Inflammatory macrophage treated with lipopolysaccharide for 4 hours (primary cell): ENCODE data around the gene FBXO21.
"Not testable (repeated sequence)": the region's sequence is repeated elsewhere in the genome, so short reads cannot be mapped to it uniquely, and the experiment has no call there.

Experiments used
- DNase-seq: peaks from one replicate; pipeline ENCODE4 v3.0.0-alpha.2; 2020

FBXO21 gene

DNA sequence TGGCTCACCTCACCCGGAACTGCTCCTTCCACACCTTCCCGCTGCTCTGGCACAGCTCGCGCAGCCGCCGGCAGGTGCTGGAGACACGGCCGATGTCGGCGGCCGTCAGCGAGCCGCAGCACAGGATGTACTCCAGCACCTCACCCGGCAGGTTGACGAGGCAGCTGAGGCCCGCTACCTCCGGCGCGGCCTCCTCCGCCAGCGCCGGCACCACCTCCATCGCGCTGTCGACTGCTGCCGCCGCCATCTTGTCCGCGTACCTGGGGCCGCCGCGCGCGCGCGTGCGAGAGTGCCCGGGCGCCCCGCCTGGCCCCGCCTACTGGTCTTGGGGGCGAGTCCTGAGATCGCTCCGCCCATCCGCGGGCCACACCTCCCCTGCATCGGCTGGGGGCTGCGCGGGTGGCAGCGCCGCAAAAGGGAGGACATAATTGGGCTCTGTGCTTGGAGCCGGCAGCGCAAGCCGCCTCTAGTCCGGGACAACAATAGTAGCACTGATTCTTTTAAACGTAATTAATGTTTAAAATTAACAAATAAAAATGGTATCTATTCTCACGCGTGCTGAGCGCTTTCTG is at the start of gene FBXO21:
FBXO21 (minus strand) TSS at position 261 of the 572 bp plus-strand sequence; CDS start at position 247, 14 bp downstream.
- peak; percentile 85 for DNase-seq

- DNase-seq = peak; percentile 60
Measured at GRCh38 chr12:117236456-117237001, 46.3 kb upstream of the FBXO21 start.

DNA sequence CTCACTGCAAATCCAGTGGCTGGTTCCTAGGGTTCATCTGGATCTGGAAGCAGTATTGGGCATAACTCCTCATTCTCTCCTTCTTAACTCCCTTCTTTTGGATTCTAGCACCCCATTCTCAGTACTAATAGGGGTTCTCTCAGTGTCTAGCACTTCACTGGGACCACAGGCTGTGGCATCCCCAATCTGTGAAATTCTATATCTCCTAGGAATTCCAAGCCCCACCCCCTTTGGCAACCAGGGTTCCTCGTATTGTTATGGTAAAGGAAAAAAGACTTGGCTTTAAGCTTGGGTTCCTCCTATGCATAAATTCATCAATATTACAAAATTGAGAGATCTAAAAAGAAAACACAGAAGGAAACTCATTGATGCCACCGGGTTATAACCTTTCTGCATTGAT is 45.0 kb upstream of the FBXO21 start:
- no peak for DNase-seq

- no peak for DNase-seq
Measured at GRCh38 chr12:117234441-117234840, 44.2 kb upstream of the FBXO21 start.

- no peak for DNase-seq
Measured at GRCh38 chr12:117231750-117232149, 41.5 kb upstream of the FBXO21 start.

DNA sequence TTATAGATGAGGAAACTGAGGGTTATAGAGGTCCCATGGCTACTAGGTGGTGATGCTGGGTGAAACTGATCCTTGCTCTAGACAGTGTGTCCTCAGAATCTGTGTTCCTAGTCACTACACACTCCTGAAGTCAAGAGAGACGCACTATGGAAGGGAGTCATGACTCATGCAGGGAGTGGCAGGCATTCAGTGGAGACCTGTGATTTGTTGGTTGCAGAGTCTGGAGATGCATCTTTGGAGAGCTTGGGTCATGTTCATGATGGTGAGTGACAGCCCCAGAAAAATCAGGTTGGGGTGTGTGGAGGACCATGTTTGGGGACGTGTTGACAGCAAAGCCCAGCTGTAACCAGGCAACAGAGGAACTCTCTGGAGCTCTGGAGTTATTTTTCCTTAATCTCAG is 38.0 kb upstream of the FBXO21 start:
- DNase-seq = no peak

GRCh38 chr12:117227000-117227653 is 36.9 kb upstream of the FBXO21 start:
- DNase-seq = no peak

DNA sequence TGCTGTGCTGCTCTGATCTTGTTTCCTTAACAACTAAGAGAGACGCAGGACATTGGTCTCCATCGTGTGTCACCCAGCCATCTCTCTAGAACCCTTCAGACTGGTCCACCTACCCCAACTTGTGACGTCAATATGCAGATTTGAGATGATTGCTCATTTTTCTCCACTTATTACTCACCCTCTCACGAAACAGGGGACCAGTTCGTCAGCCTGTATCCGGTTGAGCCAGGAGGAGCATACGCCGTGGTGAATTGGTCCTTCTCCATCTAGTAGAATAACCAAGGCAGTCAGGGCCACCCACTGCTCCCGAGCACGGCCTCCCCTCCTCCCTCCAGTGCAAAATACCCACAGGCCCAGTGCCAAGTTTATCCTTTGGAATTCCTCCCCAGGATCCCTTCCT is 36.2 kb upstream of the FBXO21 start:
- DNase-seq = no peak

GRCh38 chr12:117225179-117225578 is 34.9 kb upstream of the FBXO21 start:
- no peak for DNase-seq

DNA sequence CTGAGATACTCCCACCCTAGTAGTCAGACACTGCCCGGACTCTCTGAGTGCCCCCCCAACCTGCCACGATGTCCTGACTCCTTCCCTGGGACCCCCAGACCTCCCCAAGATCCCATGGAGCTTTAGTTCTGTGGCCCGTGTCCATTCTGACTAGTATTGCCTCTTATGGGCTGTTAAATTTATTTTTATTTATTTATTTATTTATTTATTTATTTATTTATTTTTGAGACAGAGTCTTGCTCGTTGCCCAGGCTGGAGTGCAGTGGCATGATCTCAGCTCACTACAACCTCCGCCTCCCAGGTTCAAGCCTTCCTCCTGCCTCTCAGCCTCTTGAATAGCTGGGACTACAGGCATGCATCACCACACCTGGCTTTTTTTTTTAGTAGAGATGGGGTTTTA is 30.7 kb upstream of the FBXO21 start:
- not testable (repeated sequence) for DNase-seq

DNA sequence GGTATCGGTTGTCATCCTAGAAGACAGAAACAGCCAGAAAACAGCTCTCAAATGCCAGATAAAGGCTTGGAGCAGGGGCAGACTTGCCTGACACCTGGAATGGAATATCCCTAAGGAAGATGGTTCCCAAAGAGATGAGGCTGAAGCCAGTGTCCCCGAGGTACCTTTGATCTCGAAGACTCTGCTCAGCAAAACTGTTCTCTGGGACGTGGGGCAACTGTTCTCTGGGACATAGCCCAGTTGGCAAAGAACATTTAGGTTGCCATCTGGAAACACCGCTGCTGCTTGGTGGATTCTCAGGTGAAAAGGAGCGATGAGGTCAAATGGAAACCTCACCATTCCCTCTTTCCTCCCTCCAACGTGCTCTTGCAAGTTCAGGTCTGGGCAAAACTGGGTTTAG is 27.9 kb upstream of the FBXO21 start:
- DNase-seq = no peak

- no peak for DNase-seq
Measured at GRCh38 chr12:117216686-117217085, 26.4 kb upstream of the FBXO21 start.

DNA sequence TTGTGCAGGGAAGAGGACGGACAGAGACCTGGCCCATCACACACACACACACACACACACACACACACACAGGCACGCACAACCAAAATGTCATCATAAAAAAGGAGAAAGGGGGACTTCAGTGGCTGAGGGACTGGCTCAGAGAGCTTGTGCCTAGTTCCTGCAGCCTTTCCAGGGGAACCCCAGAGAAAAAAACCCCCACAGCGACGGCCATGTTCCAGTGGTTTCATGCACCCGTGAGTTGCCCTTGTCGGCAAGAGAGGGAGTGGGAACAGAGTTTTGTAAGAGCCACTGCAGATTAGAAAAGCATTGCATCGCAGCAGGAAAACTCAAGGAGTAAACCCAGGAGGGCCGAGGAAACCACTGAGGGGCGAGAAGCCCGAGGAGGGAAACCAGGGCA is 24.5 kb upstream of the FBXO21 start:
- no peak for DNase-seq

DNA sequence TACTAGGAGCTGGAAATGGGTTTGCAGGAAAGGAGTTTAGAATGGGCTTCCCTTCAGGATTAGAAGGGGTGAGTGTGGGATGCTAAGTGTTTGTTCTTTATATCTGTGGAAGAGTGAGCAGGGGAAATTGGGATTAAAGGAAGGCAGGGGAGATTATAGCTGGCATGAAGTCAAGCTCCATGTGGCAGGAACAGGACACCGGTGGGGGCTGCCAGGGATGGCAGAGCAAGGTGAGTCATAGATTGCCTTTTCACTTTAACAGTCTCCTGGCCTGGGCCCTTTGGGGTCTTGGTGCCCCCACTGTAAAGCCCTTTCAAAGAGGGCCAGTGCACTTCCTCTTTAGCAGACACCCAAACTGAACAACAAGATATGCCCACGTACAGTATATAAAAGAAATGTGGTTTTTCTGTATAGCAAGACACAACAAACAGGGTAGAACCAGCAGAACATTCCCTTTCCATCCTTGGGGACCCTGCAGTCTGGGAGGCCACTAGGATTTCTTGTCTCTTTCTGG is 23.1 kb upstream of the FBXO21 start:
- no peak for DNase-seq

DNA sequence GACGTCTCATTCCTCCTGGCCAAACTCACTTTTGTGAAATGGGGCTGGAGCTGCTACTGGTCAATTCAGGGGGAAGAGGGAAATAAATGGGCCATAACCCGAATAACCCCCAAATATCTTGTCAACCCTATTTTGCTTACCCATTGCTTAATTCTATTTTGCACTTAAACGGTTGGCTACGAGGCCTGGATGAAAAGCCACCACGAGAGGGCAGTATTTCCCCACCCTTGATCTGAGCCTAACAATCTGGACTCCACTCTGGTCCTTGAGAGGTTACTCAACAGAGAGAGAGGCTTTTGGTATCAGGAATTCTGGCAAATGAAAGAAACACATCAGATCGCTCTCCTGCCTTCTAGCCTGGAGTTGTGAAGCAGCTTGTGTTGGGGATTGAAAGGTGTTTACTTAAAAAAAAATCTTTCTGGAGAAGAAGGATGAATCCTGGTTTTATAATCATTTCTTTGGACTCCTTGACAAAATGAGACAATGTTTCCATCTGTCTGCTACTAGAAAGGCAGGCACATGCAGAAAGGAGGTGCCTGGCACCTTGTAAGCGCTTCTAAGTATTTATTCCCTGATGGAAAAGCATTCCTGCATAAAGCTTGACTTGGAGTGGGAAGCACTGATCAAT is 22.4 kb upstream of the FBXO21 start:
- DNase-seq = peak; percentile 51

- no peak for DNase-seq
Measured at GRCh38 chr12:117210266-117210918, 20.1 kb upstream of the FBXO21 start.

- no peak for DNase-seq
Measured at GRCh38 chr12:117209626-117210025, 19.4 kb upstream of the FBXO21 start.

- DNase-seq = no peak
Measured at GRCh38 chr12:117208811-117209455, 18.7 kb upstream of the FBXO21 start.

DNA sequence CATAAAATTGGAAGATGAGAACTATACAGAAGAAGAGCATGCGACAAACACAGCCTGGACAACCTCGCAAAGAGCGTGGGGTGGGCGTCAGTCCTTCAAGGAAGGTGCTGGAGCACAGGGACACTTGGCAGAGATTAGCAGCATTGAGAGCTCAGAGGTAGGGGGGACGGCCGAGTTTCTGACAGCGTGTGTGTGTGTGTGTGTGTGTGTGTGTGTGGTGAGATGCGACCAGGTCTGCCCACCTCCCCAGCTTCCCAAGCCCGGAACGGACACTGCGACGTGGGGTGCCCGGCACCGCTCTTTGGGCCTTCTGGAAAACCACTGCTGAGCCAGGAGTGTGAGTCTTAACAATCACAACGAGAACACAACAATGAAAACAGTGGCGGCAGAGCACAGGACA is 17.9 kb upstream of the FBXO21 start:
- no peak for DNase-seq

- DNase-seq = no peak
Measured at GRCh38 chr12:117207675-117208074, 17.4 kb upstream of the FBXO21 start.

DNA sequence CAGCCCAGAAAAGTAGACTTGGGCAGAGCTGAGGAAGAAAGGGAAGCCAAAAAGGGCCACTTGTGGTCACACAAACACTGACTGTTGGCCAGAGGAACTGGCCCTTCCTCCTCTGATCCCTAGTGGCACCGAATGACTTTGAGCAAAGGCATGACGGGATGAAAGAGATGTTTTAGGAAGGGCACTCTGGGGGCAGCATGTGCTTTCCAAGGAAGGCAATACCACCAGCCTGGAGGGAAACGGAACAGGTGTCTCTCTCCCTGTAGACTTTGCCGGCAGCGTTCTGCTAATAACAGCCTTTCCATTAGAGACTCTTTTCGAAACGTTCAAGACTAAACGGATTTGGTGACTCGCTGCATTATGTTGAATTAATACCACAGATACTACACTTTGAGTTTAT is 12.3 kb upstream of the FBXO21 start:
- DNase-seq = no peak

DNA sequence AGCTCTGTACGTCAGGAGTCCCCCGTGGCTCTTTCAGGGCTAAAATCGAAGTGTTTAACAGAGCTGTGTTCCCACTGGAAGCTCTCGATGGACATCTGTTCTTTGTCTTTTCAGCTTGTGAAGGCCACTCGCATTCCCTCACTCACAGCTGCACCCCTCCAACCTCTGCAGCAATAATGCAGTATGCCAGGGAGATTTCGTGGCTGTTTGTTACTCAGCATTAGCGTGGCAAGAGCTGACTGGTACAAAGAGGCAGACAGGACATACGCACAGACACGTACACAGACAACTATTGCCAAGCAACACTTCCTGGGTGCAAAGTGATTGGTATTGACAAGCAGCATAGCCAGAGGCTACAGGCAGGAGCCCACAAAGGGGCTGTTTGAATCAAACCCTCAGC is 11.8 kb upstream of the FBXO21 start:
- DNase-seq = no peak
